Natural killer cell (primary cell): ENCODE measurements around the gene HADH. TPM values are rescaled to one million over a fixed set of nuclear protein-coding genes. Genes with fewer than 3 reads are reported as not detected.
"Not testable (repeated sequence)": the region's sequence is repeated elsewhere in the genome, so short reads cannot be mapped to it uniquely, and the experiment has no call there.

Experiments
- ATAC-seq, 3 donors: fragments of 150-1000 bp in 2 of 3; fragments of 200-7000 bp in 1 of 3; cut with Tn5 transposase; 1 replicate in 1 of 3; 2 replicates in 2 of 3; pipeline ENCODE4 v1.10.0; 2021; ENCODE audit warnings: mild to moderate bottlenecking in 2 of 3, moderate library complexity in 2 of 3
- DNase-seq, 2 donors: peaks; one replicate each; pipeline versions ENCODE4 v3.0.0 to v3.0.0-alpha.2; 2013 to 2021; ENCODE audit warnings: mixed read lengths in 1 of 2
- H3K27ac ChIP-seq: one replicate; pipeline ENCODE4 v1.5.1; 2013; ENCODE audit warnings: mild to moderate bottlenecking, low read length
- H3K27me3 ChIP-seq: one replicate; pipeline ENCODE4 v1.6.1; 2013; ENCODE audit warnings: low read length; ENCODE audit not compliant: control insufficient read depth, insufficient read depth
- H3K36me3 ChIP-seq: one replicate; pipeline ENCODE4 v1.6.1; 2013; ENCODE audit warnings: low read length; ENCODE audit not compliant: control insufficient read depth, insufficient read depth
- H3K4me1 ChIP-seq: one replicate; pipeline ENCODE4 v1.6.1; 2013; ENCODE audit warnings: low read length; ENCODE audit not compliant: control insufficient read depth, insufficient read depth
- H3K4me3 ChIP-seq: one replicate; pipeline ENCODE4 v1.5.1; 2013; ENCODE audit warnings: low read length
- H3K9me3 ChIP-seq: one replicate; pipeline ENCODE4 v1.6.1; 2013; ENCODE audit warnings: low read length; ENCODE audit not compliant: control insufficient read depth, insufficient read depth
- H3K27ac Mint-ChIP-seq, 2 donors: one replicate each; pipeline ENCODE4 v1.8.0; 2022; ENCODE audit warnings: mild to moderate bottlenecking in 2 of 2, mixed read lengths in 2 of 2, moderate library complexity in 1 of 2
- H3K27me3 Mint-ChIP-seq, 2 donors: one replicate each; pipeline ENCODE4 v1.8.0; 2022; ENCODE audit warnings: low read depth in 2 of 2, mixed read lengths in 2 of 2
- H3K36me3 Mint-ChIP-seq: one replicate; pipeline ENCODE4 v1.8.0; 2022; ENCODE audit warnings: mixed read lengths
- H3K4me1 Mint-ChIP-seq, 2 donors: one replicate each; pipeline ENCODE4 v1.8.0; 2022; ENCODE audit warnings: mixed read lengths in 2 of 2
- H3K4me3 Mint-ChIP-seq: one replicate; pipeline ENCODE4 v1.8.0; 2022; ENCODE audit warnings: mild to moderate bottlenecking, moderate library complexity, mixed read lengths
- H3K9me3 Mint-ChIP-seq, 2 donors: one replicate each; pipeline ENCODE4 v1.8.0; 2022; ENCODE audit warnings: mixed read lengths in 2 of 2
- WGBS: methylation state at CpG from one replicate; pipeline ENCODE4 v1.1.7; 2013; ENCODE audit warnings: missing lambda C conversion rate; ENCODE audit not compliant: insufficient coverage; 5-methylcytosine and 5-hydroxymethylcytosine counted together
- intact Hi-C: fragments of 100-400 bp; cut with micrococcal nuclease; formaldehyde crosslinking; loops from one replicate; pipeline ENCODE4 v1.14.2; 2022
- total RNA-seq, 4 donors: library from RNA; stranded (reverse); fragments of 120-200 nt in 1 of 4; gene quantifications; one replicate each; pipeline versions ENCODE4 v1.2.3 to v1.2.4, GENCODE V29; 2013 to 2022
- TF ChIP-seq, protein P1 (sequence below): fragments of 200-600 bp; IDR thresholded peaks from one replicate; pipeline ENCODE4 v1.8.0; 2022; ENCODE audit warnings: antibody characterized with exemption

HADH gene
- total RNA-seq, 3 donors from 2014 or later (not counting 1 experiment from before 2014, with no cell fraction given) = 9.1 to 16.5 (median 14.4) TPM

GRCh38 chr4:108048157-108048556 is 58.5 kb downstream of the HADH start:
- Histone ChIP-seq H3K9me3 (no peaks in the 10 kb centered on the region), H3K4me3 (no peak overlapping the region), H3K27me3 (no peaks in the 10 kb centered on the region), H3K27ac (no peak overlapping the region), H3K4me1 (peaks cover 5% of the 10 kb centered on the region), H3K36me3 (no peaks in the 10 kb centered on the region)
- H3K9me3 Mint-ChIP-seq = no peaks in the 10 kb centered on the region
- ATAC-seq = no peak
- H3K27me3 Mint-ChIP-seq = no peaks in the 10 kb centered on the region
- TF ChIP-seq, protein P1, sequence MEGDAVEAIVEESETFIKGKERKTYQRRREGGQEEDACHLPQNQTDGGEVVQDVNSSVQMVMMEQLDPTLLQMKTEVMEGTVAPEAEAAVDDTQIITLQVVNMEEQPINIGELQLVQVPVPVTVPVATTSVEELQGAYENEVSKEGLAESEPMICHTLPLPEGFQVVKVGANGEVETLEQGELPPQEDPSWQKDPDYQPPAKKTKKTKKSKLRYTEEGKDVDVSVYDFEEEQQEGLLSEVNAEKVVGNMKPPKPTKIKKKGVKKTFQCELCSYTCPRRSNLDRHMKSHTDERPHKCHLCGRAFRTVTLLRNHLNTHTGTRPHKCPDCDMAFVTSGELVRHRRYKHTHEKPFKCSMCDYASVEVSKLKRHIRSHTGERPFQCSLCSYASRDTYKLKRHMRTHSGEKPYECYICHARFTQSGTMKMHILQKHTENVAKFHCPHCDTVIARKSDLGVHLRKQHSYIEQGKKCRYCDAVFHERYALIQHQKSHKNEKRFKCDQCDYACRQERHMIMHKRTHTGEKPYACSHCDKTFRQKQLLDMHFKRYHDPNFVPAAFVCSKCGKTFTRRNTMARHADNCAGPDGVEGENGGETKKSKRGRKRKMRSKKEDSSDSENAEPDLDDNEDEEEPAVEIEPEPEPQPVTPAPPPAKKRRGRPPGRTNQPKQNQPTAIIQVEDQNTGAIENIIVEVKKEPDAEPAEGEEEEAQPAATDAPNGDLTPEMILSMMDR = no peak
- intact Hi-C loops = no loop called here
- 92% methylated on average over 6 of the region's 6 CpGs for WGBS
- H3K27ac Mint-ChIP-seq = no peak overlapping the region
- H3K4me3 Mint-ChIP-seq = no peak overlapping the region
- DNase-seq = no peak
- peaks cover 0 to 7% of the 10 kb centered on the region in 2 donors for H3K4me1 Mint-ChIP-seq
- no peaks in the 10 kb centered on the region for H3K36me3 Mint-ChIP-seq

GRCh38 chr4:108048997-108049396 is 59.3 kb downstream of the HADH start:
- Mint-ChIP-seq H3K9me3 (no peaks in the 10 kb centered on the region), H3K27me3 (no peaks in the 10 kb centered on the region), H3K27ac (no peak overlapping the region), H3K4me3 (no peak overlapping the region), H3K4me1 (peaks cover 0 to 7% of the 10 kb centered on the region in 2 donors), H3K36me3 (no peaks in the 10 kb centered on the region)
- ATAC-seq (no peak), DNase-seq (no peak)
- Histone ChIP-seq H3K9me3 (no peaks in the 10 kb centered on the region), H3K4me1 (peaks cover 5% of the 10 kb centered on the region), H3K27me3 (no peaks in the 10 kb centered on the region), H3K4me3 (no peak overlapping the region), H3K27ac (no peak overlapping the region), H3K36me3 (no peaks in the 10 kb centered on the region)
- TF ChIP-seq, protein P1 = no peak
- intact Hi-C loops = no loop called here
- WGBS = 96% methylated on average over 6 of the region's 7 CpGs

GRCh38 chr4:108049406-108049805 is 59.7 kb downstream of the HADH start:
- 71% methylated on average over 4 of the region's 5 CpGs for WGBS
- peak overlapping the region; percentile 9 for H3K4me3 ChIP-seq
- H3K36me3 ChIP-seq = no peaks in the 10 kb centered on the region
- Mint-ChIP-seq H3K4me1 (peaks cover 0 to 7% of the 10 kb centered on the region in 2 donors), H3K27me3 (no peaks in the 10 kb centered on the region), H3K9me3 (no peaks in the 10 kb centered on the region), H3K36me3 (no peaks in the 10 kb centered on the region), H3K4me3 (peak overlapping the region; percentile 49), H3K27ac (no peak overlapping the region)
- H3K27ac ChIP-seq = no peak overlapping the region
- H3K27me3 ChIP-seq = no peaks in the 10 kb centered on the region
- H3K4me1 ChIP-seq = peaks cover 5% of the 10 kb centered on the region
- peak in 1 of 2 donors; percentile 71 for DNase-seq
- TF ChIP-seq, protein P1 = no peak
- H3K9me3 ChIP-seq = no peaks in the 10 kb centered on the region
- no peak for ATAC-seq
- intact Hi-C loops = no loop called here

- H3K9me3 Mint-ChIP-seq, H3K4me3 Mint-ChIP-seq, H3K4me1 Mint-ChIP-seq, H3K36me3 ChIP-seq, H3K27ac ChIP-seq, ATAC-seq, H3K27ac Mint-ChIP-seq, intact Hi-C loops, H3K4me1 ChIP-seq, H3K4me3 ChIP-seq, H3K27me3 Mint-ChIP-seq, DNase-seq, H3K36me3 Mint-ChIP-seq, H3K9me3 ChIP-seq, H3K27me3 ChIP-seq: not testable (repeated sequence)
- 85% methylated on average over 8 of the region's 10 CpGs for WGBS
Measured at GRCh38 chr4:108050166-108051111, 60.8 kb downstream of the HADH start.
